Measurements from ENCODE around the gene IER5. TPM values are rescaled to one million over a fixed set of nuclear protein-coding genes. Genes with fewer than 3 reads are reported as not detected.

Gene IER5
- polyA plus RNA-seq, 2 of the 4 experiments (the other 2 are of a cell fraction): 26.8 to 40.2 TPM

- FAIRE-seq (no peak), ATAC-seq (no peak), DNase-seq (ENCODE audit: low read depth in 1 of 2, low spot score in 1 of 2) (no peak)
- POLR2A ChIA-PET: no interaction called here
- Histone ChIP-seq H3K4me1 (no peaks in the 10 kb centered on the region), H3K9me3 (no peaks in the 10 kb centered on the region), H3K27ac (no peak overlapping the region), H3K4me3 (no peak overlapping the region), H3K4me2 (no peak overlapping the region)
- CTCF ChIA-PET: no interaction called here
- TF ChIP-seq HDAC2 (IDR thresholded peaks at IDR 0.05) (no peak), TP53 (CRISPR knock-in tag; IDR thresholded peaks at IDR 0.05) (no peak), CBX8 (IDR thresholded peaks at IDR 0.05) (no peak), E2F6 (IDR thresholded peaks at IDR 0.05; ENCODE audit: borderline replicate concordance, low read depth) (no peak), POLR2AphosphoS2 (conservative IDR thresholded peaks at IDR 0.05; ENCODE audit: low read length) (no peak), CHD4 (IDR thresholded peaks at IDR 0.05; ENCODE audit: borderline replicate concordance) (no peak), KDM1A (IDR thresholded peaks at IDR 0.05; ENCODE audit: low read depth) (no peak), RCOR1 (IDR thresholded peaks at IDR 0.05; ENCODE audit: low read depth, low read length) (no peak), SMC3 (IDR thresholded peaks at IDR 0.05) (no peak), NPAS2 (CRISPR knock-in tag; IDR thresholded peaks at IDR 0.05; ENCODE audit: borderline replicate concordance) (no peak), KDM5A (IDR thresholded peaks at IDR 0.05) (no peak), HEYL (CRISPR knock-in tag; IDR thresholded peaks at IDR 0.05) (no peak), PHF8 (IDR thresholded peaks at IDR 0.05; ENCODE audit: borderline replicate concordance, low read depth) (no peak), MYC (IDR thresholded peaks at IDR 0.05; ENCODE audit: borderline replicate concordance, low read length) (no peak)
- TF ChIP-seq, protein P1, sequence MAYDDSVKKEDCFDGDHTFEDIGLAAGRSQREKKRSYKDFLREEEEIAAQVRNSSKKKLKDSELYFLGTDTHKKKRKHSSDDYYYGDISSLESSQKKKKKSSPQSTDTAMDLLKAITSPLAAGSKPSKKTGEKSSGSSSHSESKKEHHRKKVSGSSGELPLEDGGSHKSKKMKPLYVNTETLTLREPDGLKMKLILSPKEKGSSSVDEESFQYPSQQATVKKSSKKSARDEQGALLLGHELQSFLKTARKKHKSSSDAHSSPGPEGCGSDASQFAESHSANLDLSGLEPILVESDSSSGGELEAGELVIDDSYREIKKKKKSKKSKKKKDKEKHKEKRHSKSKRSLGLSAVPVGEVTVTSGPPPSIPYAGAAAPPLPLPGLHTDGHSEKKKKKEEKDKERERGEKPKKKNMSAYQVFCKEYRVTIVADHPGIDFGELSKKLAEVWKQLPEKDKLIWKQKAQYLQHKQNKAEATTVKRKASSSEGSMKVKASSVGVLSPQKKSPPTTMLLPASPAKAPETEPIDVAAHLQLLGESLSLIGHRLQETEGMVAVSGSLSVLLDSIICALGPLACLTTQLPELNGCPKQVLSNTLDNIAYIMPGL (CRISPR knock-in tag; IDR thresholded peaks at IDR 0.05; ENCODE audit: borderline replicate concordance): no peak
- 4% methylated on average over 1 of the region's 1 CpG for WGBS (ENCODE audit: missing lambda C conversion rate)
Observed at GRCh38 chr1:181064702-181065101, 23.8 kb upstream of the IER5 start.

GRCh38 chr1:181073638-181074037 is 14.9 kb upstream of the IER5 start:
- DNase-seq (ENCODE audit: low read depth in 1 of 2, low spot score in 1 of 2): peak; percentile 69 to 88
- no peak for FAIRE-seq
- ChIA-PET CTCF (interaction anchor here (1.7 to 1.9 kb wide), 2 partner anchors 35 to 69 kb away, joined by 7 to 11 read pairs; no protein-coding TSS in a partner anchor), POLR2A (interaction anchor here (1.8 kb wide), 1 partner anchor 16 kb away, joined by 5 read pairs; no protein-coding TSS in a partner anchor)
- peak overlapping the region; percentile 64 to 87; a peak in 5 of 6 replicates for H3K27ac ChIP-seq
- peak; percentile 68 to 78 for ATAC-seq
- peak overlapping the region; percentile 52 for H3K4me2 ChIP-seq
- H3K9me3 ChIP-seq: no peaks in the 10 kb centered on the region
- peaks cover 55% of the 10 kb centered on the region for H3K4me1 ChIP-seq
- no peak overlapping the region for H3K4me3 ChIP-seq
- 30% methylated on average over 10 of the region's 10 CpGs for WGBS (ENCODE audit: missing lambda C conversion rate)
- TF ChIP-seq MAFK (IDR thresholded peaks at IDR 0.05; ENCODE audit: partially characterized antibody) (no peak), NFE2L2 (conservative IDR thresholded peaks at IDR 0.05; ENCODE audit: low read length) (no peak), FOSL2 (IDR thresholded peaks at IDR 0.05) (peak; percentile 19; the same call in 1 of the 2 replicates), FOSL2 (CRISPR knock-in tag; IDR thresholded peaks at IDR 0.05) (peak; percentile 87), MYC (IDR thresholded peaks at IDR 0.05; ENCODE audit: borderline replicate concordance, low read length) (no peak), GATA3 (IDR thresholded peaks at IDR 0.05; ENCODE audit: borderline replicate concordance) (peak; percentile 92), JUN (IDR thresholded peaks at IDR 0.05) (peak in 1 of 2 experiments; percentile 64; a peak in 2 of 5 replicates), HES2 (IDR thresholded peaks at IDR 0.05) (no peak), RNF2 (IDR thresholded peaks at IDR 0.05; ENCODE audit: borderline replicate concordance, low read depth) (no peak), EHF (CRISPR knock-in tag; IDR thresholded peaks at IDR 0.05) (no peak), CHD4 (IDR thresholded peaks at IDR 0.05; ENCODE audit: borderline replicate concordance) (no peak), POLR2AphosphoS2 (conservative IDR thresholded peaks at IDR 0.05; ENCODE audit: low read length) (no peak), CBX8 (IDR thresholded peaks at IDR 0.05) (no peak), CEBPB (IDR thresholded peaks at IDR 0.05) (peak in 1 of 2 experiments; percentile 23; a peak in 1 of 4 replicates), EP300 (IDR thresholded peaks at IDR 0.05) (peak; percentile 64 to 83; a peak in 2 of 5 replicates), RAD21 (conservative IDR thresholded peaks at IDR 0.05 in 1 of 2, IDR thresholded peaks at IDR 0.05 in 1 of 2) (peak; percentile 1 to 17; a peak in 2 of 5 replicates), RFX5 (IDR thresholded peaks at IDR 0.05) (no peak), ESRRA (IDR thresholded peaks at IDR 0.05; ENCODE audit: borderline replicate concordance, low read length) (no peak), HEYL (CRISPR knock-in tag; IDR thresholded peaks at IDR 0.05) (no peak), SMC3 (IDR thresholded peaks at IDR 0.05) (no peak), NR3C1 (IDR thresholded peaks at IDR 0.05) (no peak), TP53 (CRISPR knock-in tag; IDR thresholded peaks at IDR 0.05) (no peak)
- TF ChIP-seq, protein P2, sequence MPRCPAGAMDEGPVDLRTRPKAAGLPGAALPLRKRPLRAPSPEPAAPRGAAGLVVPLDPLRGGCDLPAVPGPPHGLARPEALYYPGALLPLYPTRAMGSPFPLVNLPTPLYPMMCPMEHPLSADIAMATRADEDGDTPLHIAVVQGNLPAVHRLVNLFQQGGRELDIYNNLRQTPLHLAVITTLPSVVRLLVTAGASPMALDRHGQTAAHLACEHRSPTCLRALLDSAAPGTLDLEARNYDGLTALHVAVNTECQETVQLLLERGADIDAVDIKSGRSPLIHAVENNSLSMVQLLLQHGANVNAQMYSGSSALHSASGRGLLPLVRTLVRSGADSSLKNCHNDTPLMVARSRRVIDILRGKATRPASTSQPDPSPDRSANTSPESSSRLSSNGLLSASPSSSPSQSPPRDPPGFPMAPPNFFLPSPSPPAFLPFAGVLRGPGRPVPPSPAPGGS (IDR thresholded peaks at IDR 0.05): peak; percentile 39; the same call in 1 of the 3 replicates
- TF ChIP-seq, protein P3, sequence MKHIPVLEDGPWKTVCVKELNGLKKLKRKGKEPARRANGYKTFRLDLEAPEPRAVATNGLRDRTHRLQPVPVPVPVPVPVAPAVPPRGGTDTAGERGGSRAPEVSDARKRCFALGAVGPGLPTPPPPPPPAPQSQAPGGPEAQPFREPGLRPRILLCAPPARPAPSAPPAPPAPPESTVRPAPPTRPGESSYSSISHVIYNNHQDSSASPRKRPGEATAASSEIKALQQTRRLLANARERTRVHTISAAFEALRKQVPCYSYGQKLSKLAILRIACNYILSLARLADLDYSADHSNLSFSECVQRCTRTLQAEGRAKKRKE (CRISPR knock-in tag; IDR thresholded peaks at IDR 0.05; ENCODE audit: low read depth): no peak
- TF ChIP-seq, protein P4, sequence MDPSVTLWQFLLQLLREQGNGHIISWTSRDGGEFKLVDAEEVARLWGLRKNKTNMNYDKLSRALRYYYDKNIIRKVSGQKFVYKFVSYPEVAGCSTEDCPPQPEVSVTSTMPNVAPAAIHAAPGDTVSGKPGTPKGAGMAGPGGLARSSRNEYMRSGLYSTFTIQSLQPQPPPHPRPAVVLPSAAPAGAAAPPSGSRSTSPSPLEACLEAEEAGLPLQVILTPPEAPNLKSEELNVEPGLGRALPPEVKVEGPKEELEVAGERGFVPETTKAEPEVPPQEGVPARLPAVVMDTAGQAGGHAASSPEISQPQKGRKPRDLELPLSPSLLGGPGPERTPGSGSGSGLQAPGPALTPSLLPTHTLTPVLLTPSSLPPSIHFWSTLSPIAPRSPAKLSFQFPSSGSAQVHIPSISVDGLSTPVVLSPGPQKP (IDR thresholded peaks at IDR 0.05; ENCODE audit: low read depth, low read length): no peak
